ENCODE data around the gene TRIM2. TPM values are rescaled to one million over a fixed set of nuclear protein-coding genes. Genes with fewer than 3 reads are reported as not detected.

Gene TRIM2
- total and polyA plus RNA-seq, 2 donors, result 15.1 to 119 TPM

DNA sequence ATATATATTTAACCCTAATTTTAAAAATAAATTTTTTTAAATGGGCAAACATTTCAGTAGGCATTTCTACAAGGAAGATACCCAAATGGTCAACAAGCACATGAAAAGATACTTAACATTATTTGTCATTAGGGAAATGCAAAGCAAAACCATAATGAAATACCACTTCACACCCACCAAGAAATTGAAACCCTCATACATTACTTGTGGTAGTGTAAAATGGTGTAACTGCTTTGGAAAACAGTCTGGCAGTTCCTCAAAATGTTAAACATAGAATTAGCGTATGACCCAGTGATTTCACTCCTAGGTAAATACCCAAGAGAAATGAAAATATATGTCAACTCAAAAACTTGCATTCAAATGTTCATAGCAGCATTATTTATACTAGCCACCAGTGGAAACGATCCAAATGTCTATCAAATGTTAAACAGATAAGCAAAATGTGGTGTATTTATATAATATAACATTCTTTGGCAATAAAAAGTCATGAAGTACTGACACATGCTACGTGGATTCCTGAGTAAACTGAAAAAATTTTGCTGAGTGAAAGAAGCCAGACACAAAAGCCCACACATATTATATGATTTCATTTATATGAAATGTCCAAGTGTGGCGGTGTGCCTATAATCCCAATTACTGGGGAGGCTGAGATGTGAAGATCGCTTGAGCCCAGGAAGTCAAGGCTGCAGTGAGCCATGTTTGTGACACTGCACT, 16.6 kb downstream of the TRIM2 start:
- Histone ChIP-seq H3K27ac (ENCODE audit: low read depth) (peak overlapping the region; percentile 86), H3K4me1 (ENCODE audit: insufficient read depth) (peaks cover 2% of the 10 kb centered on the region), H3K4me3 (ENCODE audit: low read depth, low read length) (no peak overlapping the region), H3K36me3 (ENCODE audit: insufficient read depth) (no peaks in the 10 kb centered on the region)
- 49% methylated on average over 5 of the region's 5 CpGs for WGBS
- no peak for DNase-seq (ENCODE audit: extremely low spot score)

DNA sequence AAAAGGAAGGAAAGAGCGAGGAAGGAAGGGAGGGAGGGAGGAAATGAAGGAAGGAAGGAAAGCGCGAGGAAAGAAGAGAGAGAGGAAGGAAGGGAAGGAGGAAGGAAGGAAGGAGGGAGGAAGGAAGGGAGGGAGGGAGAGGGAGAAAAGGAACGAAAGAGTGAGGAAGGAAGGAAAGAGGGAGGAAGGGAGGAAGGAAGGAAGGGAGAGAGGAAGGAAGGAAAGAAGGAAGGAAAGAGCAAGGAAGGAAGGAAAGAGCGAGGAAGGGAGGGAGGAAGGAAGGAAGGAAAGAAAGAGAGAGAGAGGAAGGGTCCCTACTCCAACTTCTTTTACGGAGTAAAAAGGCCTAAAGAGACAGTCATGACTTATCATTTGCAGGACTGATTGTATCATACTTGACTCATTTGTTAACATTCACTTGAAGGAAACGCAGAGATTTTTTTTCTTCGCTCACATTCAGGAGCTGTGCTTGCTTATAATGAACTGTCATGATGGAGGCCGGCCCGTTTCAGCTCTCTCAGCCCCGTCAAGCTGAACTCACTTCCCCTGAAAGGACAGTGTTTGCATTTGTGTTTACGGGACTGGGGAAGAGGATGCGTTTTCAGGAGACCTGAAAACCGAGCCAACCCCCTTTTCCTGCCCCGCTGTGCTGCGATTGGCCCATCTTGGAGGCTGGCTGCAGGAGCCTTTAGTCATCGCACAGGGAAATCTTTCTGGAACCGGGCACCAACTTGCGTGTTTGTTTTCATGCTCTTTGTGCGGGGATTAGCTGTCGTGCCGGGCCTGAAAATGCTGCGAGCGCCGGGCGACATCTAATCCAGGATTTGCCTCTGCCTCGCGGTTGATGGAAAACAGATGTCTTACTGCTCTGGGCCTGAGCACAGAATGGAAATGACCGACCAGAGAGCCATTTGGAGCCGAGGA, 17.8 kb downstream of the TRIM2 start:
- DNase-seq (ENCODE audit: extremely low spot score), result peak; percentile 62
- 15% methylated on average over 30 of the region's 30 CpGs for WGBS
- H3K27ac ChIP-seq (ENCODE audit: low read depth), result peak overlapping the region; percentile 90

DNA sequence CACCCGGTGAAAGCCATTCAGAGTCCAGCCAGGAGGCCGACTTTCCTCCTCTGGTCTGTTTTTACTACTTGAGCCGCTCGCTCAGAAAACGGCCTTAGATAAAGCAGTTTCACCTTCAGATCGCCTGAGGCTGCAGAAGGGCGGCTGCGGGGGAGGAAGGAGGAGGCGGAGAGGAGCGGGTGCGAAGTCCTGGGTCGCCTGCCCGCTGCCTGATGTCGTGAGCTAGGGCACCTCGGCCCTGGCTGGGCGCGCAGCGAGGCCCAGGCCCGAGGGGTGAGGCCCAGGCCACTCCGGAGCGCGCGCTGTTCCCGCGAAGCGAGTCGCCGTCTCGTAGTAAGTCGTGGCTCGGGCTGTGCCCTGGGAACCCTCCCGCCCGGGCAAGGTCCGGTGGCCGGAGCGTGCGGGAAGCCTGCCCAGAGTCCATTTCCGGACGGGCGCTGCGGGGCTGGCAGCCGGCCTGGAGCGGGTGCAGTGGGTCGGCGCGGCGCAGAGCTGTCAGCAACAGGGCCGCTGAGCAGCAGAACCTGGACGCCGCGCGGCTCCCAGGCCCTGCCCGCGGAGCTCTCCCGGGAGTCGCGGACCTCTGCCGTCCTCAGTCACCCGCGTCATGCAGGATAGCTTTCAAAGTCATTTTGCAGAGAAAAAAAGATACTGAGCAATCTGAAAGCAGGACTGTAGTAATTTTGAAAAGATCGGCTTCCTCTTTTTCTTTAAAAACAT, 18.6 kb downstream of the TRIM2 start:
- Histone ChIP-seq H3K27ac (ENCODE audit: low read depth) (peak overlapping the region; percentile 90), H3K4me1 (ENCODE audit: insufficient read depth) (peaks cover 2% of the 10 kb centered on the region), H3K36me3 (ENCODE audit: insufficient read depth) (no peaks in the 10 kb centered on the region), H3K4me3 (ENCODE audit: low read depth, low read length) (peak overlapping the region; percentile 56)
- under 1% methylated on average over 61 of the region's 61 CpGs for WGBS
- DNase-seq (ENCODE audit: extremely low spot score), result no peak

More for the DNA sequence above, 17.8 kb downstream of the TRIM2 start:
- Histone ChIP-seq H3K36me3 (ENCODE audit: insufficient read depth) (no peaks in the 10 kb centered on the region), H3K4me3 (ENCODE audit: low read depth, low read length) (peak overlapping the region; percentile 56), H3K4me1 (ENCODE audit: insufficient read depth) (peaks cover 2% of the 10 kb centered on the region)

DNA sequence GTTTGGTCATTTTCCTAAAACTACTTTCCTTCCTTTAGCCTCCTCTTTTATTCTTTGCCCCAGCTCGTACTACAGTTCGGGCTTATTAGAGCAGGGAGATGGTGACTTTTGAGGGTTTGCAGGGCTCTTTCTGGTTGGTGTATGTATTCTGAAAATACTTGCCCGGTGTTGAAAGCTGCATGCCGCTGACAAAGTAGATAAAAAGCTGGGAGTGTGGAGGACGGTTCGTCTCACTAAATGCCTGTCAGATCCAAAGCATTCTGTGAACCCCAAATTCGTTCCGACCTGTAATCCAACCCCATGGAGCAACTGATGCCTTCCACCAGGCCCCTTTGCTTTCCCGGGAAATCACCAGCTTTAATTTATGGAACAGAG, 19.2 kb downstream of the TRIM2 start:
- DNase-seq (ENCODE audit: extremely low spot score), result no peak
- H3K27ac ChIP-seq (ENCODE audit: low read depth), result peak overlapping the region; percentile 90
- H3K4me3 ChIP-seq (ENCODE audit: low read depth, low read length), result peak overlapping the region; percentile 56
- 4% methylated on average over 9 of the region's 9 CpGs for WGBS
- H3K36me3 ChIP-seq (ENCODE audit: insufficient read depth), result no peaks in the 10 kb centered on the region
- H3K4me1 ChIP-seq (ENCODE audit: insufficient read depth), result peaks cover 2% of the 10 kb centered on the region

DNA sequence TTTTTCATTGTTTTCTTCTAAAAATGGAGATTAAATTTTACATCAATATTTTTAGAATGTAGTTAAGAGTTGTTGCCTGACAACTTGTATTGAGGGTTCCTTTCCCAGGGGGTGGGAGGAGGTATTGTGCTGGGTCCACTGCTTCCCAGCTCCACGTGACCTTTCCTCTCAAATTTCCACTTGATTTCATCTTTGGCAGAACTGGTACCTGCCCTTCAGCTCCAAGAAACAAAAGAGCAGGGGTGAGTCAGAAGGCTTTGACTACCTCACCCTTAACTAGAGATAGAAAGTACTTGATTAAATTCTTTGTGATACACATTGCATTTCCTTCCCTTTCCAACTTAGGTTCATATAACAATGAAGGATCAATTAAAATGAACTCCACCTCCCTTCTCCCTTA, 19.7 kb downstream of the TRIM2 start:
- DNase-seq (ENCODE audit: extremely low spot score), result no peak
- no peaks in the 10 kb centered on the region for H3K36me3 ChIP-seq (ENCODE audit: insufficient read depth)
- H3K4me1 ChIP-seq (ENCODE audit: insufficient read depth), result peaks cover 2% of the 10 kb centered on the region
- H3K4me3 ChIP-seq (ENCODE audit: low read depth, low read length), result peak overlapping the region; percentile 56
- H3K27ac ChIP-seq (ENCODE audit: low read depth), result peak overlapping the region; percentile 38
- WGBS, result 24% methylated on average over 1 of the region's 1 CpG

DNA sequence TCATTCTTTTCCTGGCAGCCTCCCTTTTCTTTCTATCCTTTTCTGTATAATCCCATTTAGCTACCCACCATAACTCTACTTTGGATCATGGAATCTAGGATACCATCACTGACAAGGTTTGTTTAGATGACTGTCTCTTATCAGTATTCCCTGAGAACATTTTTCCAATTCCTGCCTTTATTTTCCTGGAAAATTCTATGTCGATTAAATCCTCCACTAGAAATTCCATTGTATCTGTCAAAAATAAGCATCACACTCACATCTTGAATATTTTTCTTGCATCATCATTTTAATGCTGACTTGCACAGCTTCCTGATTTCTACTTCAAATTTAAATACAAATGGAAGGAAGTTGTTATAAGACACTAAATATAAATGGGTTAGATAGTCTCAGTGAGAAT, 20.2 kb downstream of the TRIM2 start:
- H3K36me3 ChIP-seq (ENCODE audit: insufficient read depth), result no peaks in the 10 kb centered on the region
- peaks cover 2% of the 10 kb centered on the region for H3K4me1 ChIP-seq (ENCODE audit: insufficient read depth)
- 68% methylated on average over 1 of the region's 1 CpG for WGBS
- H3K4me3 ChIP-seq (ENCODE audit: low read depth, low read length), result peak overlapping the region; percentile 4
- DNase-seq (ENCODE audit: extremely low spot score), result no peak
- no peak overlapping the region for H3K27ac ChIP-seq (ENCODE audit: low read depth)

DNA sequence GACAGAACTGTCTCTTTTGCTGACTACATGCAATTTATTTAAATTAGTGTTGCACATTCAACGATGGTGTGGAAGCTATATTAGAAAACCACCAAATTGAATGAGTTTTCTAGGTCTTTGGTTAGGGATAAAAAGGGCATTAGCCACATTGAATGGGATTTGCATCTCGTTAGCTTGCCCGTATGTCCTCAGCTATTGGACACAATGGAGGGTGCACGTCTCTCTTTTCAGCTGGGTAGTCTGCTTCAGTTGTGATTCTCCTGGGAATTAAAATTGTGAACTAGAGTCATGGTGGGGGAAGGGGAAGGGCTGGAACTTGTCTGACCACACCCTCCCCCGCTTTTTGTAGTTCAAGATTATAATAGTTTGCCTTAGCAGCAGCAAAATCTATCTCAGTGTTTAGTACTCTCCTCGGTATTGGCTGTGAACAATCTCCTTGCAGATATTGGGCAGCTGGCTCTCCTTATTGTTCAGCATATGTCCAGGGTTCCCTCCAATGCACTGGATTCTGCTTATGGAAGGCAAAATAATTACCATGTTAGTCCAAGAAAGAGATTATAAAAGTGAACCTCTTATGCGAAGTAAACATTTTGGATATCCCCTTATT, 23.3 kb downstream of the TRIM2 start:
- Histone ChIP-seq H3K36me3 (ENCODE audit: insufficient read depth) (no peaks in the 10 kb centered on the region), H3K4me3 (ENCODE audit: low read depth, low read length) (no peak overlapping the region), H3K27ac (ENCODE audit: low read depth) (no peak overlapping the region), H3K4me1 (ENCODE audit: insufficient read depth) (peaks cover 2% of the 10 kb centered on the region)
- WGBS, result 82% methylated on average over 7 of the region's 7 CpGs
- no peak for DNase-seq (ENCODE audit: extremely low spot score)

DNA sequence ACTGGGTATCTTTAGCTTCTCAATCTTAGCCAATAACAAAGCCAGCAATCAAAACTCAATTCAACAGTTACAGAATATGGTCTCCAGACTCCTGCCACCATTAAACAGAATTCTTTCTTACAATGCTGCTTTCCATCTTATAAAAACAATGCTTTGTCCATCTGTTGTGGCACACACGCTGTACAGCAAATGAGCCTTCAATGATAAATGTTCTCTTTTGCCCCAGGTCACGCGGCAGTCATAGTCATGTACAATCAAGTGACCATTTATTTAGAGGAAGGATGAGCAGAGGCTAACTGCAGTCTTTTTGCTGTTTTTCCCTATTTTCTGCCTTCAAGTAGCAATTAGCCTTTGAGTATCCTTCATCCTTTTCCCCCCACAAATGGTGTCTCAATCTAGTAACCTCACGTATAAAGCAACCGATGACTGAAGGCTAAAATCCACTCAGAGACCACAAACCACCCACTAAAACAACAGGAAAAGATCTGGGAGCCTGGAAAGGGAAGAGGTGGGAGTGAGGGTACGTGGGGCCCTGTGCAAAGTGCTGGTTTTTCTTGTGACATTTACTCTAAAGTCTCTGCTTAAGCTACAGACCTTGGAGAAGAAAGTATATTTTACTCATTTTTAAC, 24.4 kb downstream of the TRIM2 start:
- no peak for DNase-seq (ENCODE audit: extremely low spot score)
- Histone ChIP-seq H3K4me3 (ENCODE audit: low read depth, low read length) (no peak overlapping the region), H3K4me1 (ENCODE audit: insufficient read depth) (peaks cover 6% of the 10 kb centered on the region), H3K36me3 (ENCODE audit: insufficient read depth) (no peaks in the 10 kb centered on the region), H3K27ac (ENCODE audit: low read depth) (no peak overlapping the region)
- WGBS, result 82% methylated on average over 6 of the region's 6 CpGs

DNA sequence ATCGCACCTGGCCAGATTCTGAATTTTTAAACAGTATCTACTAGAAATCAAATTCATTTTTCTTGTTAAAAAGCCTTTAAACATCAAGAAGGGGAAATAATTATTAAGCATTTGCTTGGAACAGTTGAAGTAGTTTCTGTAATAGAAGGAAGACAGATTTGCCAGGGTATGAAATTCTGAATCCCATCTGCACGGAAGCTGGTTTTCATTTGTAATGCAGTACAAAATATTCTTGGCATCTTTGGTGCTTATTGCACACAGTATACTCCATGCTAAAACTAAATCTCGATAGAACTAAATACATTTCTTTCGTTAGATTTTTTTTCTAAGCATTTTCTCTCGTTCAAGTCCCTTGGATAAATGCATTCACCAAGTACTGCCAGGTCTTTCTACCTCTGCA, 25.3 kb downstream of the TRIM2 start:
- no peaks in the 10 kb centered on the region for H3K36me3 ChIP-seq (ENCODE audit: insufficient read depth)
- H3K4me1 ChIP-seq (ENCODE audit: insufficient read depth), result peaks cover 8% of the 10 kb centered on the region
- H3K27ac ChIP-seq (ENCODE audit: low read depth), result no peak overlapping the region
- H3K4me3 ChIP-seq (ENCODE audit: low read depth, low read length), result no peak overlapping the region
- WGBS, result 95% methylated on average over 5 of the region's 5 CpGs
- no peak for DNase-seq (ENCODE audit: extremely low spot score)

DNA sequence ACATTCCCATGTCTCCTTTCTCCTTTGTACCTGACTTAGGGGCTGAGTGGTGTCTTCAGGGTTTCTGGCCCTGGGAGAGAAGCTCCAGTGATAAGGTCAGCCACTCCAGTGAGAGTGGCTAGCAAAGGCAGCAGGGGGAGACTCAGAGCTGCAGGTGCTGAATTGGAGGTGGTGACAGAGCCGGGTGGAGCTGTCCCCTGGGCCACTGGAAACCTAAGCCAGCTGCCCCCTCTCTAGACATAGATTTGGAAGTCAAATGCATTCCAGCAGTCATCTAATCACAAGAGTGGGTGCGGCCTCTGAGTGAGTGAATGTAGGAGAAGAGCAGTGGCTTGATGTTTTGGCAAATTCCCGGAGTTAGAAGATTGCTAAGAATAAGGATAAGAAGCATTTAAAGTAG, 28.5 kb downstream of the TRIM2 start:
- Histone ChIP-seq H3K36me3 (ENCODE audit: insufficient read depth) (no peaks in the 10 kb centered on the region), H3K4me1 (ENCODE audit: insufficient read depth) (peaks cover 7% of the 10 kb centered on the region), H3K4me3 (ENCODE audit: low read depth, low read length) (no peak overlapping the region), H3K27ac (ENCODE audit: low read depth) (no peak overlapping the region)
- DNase-seq (ENCODE audit: extremely low spot score), result no peak
- WGBS, result 67% methylated on average over 3 of the region's 3 CpGs

DNA sequence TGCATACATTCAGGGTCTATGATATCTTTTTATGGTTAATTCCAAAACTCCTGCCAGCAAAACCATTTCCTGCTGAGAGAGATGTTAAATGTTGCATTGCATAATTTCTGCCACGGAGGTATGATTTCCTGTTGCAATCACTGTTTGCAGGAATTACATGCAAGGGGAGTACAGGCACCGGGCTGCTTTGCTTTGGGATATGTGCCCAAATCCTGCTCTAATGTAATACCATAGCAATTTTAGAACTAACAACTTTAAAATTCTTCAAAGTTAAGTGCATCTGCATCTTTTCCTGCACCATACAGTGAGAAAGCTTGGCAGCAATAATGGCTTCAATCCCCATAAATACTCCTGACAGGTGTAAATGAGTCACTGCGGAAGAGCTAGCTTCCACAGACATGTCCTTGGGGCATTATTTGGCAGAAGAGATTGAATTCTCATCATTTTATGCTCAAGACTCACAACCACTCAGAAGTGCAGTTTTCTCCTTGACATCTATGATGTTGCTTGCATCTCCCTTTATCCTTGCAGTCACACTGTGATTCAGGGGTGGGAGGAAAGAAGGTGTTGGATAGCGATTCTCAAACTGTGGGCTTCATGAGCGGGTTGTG, 29.6 kb downstream of the TRIM2 start:
- Histone ChIP-seq H3K27ac (ENCODE audit: low read depth) (no peak overlapping the region), H3K36me3 (ENCODE audit: insufficient read depth) (no peaks in the 10 kb centered on the region), H3K4me3 (ENCODE audit: low read depth, low read length) (no peak overlapping the region), H3K4me1 (ENCODE audit: insufficient read depth) (peaks cover 7% of the 10 kb centered on the region)
- 30% methylated on average over 5 of the region's 5 CpGs for WGBS
- DNase-seq (ENCODE audit: extremely low spot score), result no peak

DNA sequence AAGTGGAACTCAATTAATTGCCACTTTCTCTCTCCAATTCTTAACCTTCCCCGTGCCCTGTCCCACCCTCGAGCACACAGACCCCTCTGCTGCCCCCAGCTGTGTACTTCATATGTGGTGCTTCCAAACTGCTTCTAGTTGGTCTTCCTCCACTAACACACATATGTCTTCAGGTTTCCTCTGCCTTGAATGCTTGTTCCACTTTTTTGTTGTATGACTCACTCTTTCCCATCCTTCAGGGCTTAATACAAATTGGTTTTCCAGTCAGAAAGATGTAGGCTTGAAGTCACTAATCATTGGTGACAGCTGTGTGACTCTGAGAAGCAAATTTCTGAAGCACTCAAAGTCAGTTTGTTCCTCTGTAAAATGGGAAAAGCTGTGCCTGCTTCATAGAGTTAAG, 30.6 kb downstream of the TRIM2 start:
- whole genome bisulfite sequencing, result 88% methylated on average over 2 of the region's 2 CpGs
- peaks cover 7% of the 10 kb centered on the region for H3K4me1 ChIP-seq (ENCODE audit: insufficient read depth)
- no peak for DNase-seq (ENCODE audit: extremely low spot score)
- no peak overlapping the region for H3K4me3 ChIP-seq (ENCODE audit: low read depth, low read length)
- no peak overlapping the region for H3K27ac ChIP-seq (ENCODE audit: low read depth)
- H3K36me3 ChIP-seq (ENCODE audit: insufficient read depth), result no peaks in the 10 kb centered on the region
